Right lobe of liver (tissue), 6 donors: ENCODE results near the gene EFNA3. TPM values are rescaled to one million over a fixed set of nuclear protein-coding genes. Genes with fewer than 3 reads are reported as not detected.

Source experiments
- ATAC-seq, 4 donors: fragments of 200-7000 bp; cut with Tn5 transposase; one replicate each; pipeline ENCODE4 v1.9.1; 2020; ENCODE audit warnings: mild to moderate bottlenecking in 4 of 4, moderate library complexity in 4 of 4
- DNase-seq, 3 donors: peaks; one replicate each; pipeline ENCODE4 v3.0.0-alpha.2; 2020
- H3K27ac ChIP-seq, 3 donors: fragments of 200-600 bp; one replicate each; pipeline ENCODE4 v1.8.0; 2022
- H3K27me3 ChIP-seq, 2 donors: fragments of 200-600 bp; one replicate each; pipeline ENCODE4 v1.8.0; 2022
- H3K36me3 ChIP-seq, 4 donors: fragments of 200-600 bp; sonication (generic) in 1 of 4; one replicate each; pipeline versions ENCODE4 v1.5.1 to v1.8.0; 2017 to 2022; ENCODE audit warnings: control low read depth in 1 of 4
- H3K4me1 ChIP-seq, 4 donors: fragments of 200-600 bp; sonication (generic) in 1 of 4; one replicate each; pipeline versions ENCODE4 v1.5.1 to v1.8.0; 2017 to 2022; ENCODE audit warnings: control low read depth in 1 of 4
- H3K4me3 ChIP-seq, 3 donors: fragments of 200-600 bp; one replicate each; pipeline ENCODE4 v1.8.0; 2022
- H3K9me3 ChIP-seq, 4 donors: fragments of 200-600 bp; sonication (generic) in 1 of 4; one replicate each; pipeline versions ENCODE4 v1.5.1 to v1.8.0; 2017 to 2022; ENCODE audit warnings: control low read depth in 1 of 4
- POLR2A ChIP-seq: fragments of 450-650 bp; IDR thresholded peaks from one replicate; pipeline ENCODE4 v1.6.1; 2017; ENCODE audit warnings: antibody characterized with exemption, mild to moderate bottlenecking
- WGBS: methylation state at CpG from one replicate; pipeline ENCODE4 v1.1.6; 2018; ENCODE audit warnings: low coverage, low lambda C conversion rate; ENCODE audit not compliant: insufficient coverage; ENCODE audit errors: missing lambda C conversion rate; 5-methylcytosine and 5-hydroxymethylcytosine counted together
- intact Hi-C, 2 donors: fragments of 100-400 bp; cut with DNase I; formaldehyde crosslinking; loops; one replicate each; pipeline versions ENCODE4 v1.11.2 to v1.14.1; 2022
- total RNA-seq, 6 experiments: library from RNA; depleted of rRNA in 2 of 6; stranded (reverse); fragments of >200 nt in 2 of 6; fragmentation: NEBNext Ultra II Directional in 3 of 6; extraction: Animal tissue kit (Norgen Biotek cat#: 25700) in 3 of 6; gene quantifications; one replicate each; pipeline versions ENCODE4 v1.1.0 to v1.2.4, GENCODE V29; 2016 to 2023
- TF ChIP-seq, protein P1 (sequence below), 4 donors: fragments of 200-600 bp in 3 of 4; fragments of 450-650 bp in 1 of 4; IDR thresholded peaks; one replicate each; pipeline versions ENCODE4 v1.5.1 to v1.8.0; 2016 to 2022; ENCODE audit warnings: antibody characterized with exemption in 4 of 4, mild to moderate bottlenecking in 2 of 4
- donor health status: DM: no; HTN: yes; CAD: no.
- donor health status: DM: no; HTN: no; CAD: no.
- donor health status: DM: no; HTN: no; CAD: no.
- donor health status: DM: no; HTN: yes; CAD: no.
- donor health status: DM: no; HTN: yes; CAD: no.

The EFNA3 gene
- total RNA-seq, 6 experiments from 2014 or later: 0.26 to 4.0 (median 2.5) TPM

DNA sequence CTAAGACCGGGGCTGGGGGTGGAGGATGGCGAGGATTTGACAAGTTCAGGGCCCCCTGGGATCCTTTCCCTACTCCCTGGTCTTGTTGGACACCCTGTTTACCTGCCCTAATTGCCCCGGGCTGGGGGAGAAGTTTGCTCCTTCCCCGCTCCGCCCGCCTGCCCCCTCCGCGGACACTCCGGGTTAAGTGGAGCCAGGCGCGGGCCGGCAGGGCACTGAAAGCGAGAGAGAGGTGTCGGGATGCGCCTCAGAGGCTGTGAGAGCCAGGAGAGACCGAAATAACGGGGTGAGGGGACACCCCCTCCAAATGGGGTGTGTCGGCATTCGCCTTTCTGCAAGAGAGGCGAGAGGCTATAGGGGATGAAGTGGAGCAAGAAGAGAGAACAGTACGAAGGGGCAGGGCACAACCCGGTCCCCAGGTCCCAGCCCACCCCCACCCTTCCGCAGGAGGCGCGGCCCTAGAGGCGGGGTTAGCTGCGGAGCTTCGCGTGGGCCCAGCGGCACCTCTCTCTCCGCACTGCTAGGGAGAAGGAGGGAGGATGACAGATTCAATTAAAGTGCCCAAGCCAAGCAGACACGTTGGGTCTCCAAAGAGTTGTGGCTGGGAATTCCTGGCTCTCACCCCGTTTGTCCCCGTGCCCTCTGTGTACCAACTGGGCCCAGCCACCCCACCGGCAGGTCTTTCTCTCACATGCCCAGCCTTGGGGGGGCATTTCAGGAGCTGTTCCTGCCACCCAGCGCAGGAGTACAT is 3.8 kb downstream of the EFNA3 start:
- H3K4me3 ChIP-seq: no peak overlapping the region
- WGBS: 4% methylated on average over 15 of the region's 36 CpGs
- H3K27me3 ChIP-seq: peaks cover 18 to 34% of the 10 kb centered on the region in 2 donors
- H3K9me3 ChIP-seq: no peaks in the 10 kb centered on the region
- H3K36me3 ChIP-seq: no peaks in the 10 kb centered on the region
- DNase-seq (no peak), ATAC-seq (no peak)
- no peak overlapping the region for H3K27ac ChIP-seq
- TF ChIP-seq POLR2A: no peak
- intact Hi-C loops: no loop called here
- H3K4me1 ChIP-seq: peaks cover 0 to 55% (median 22%) of the 10 kb centered on the region in 4 donors

DNA sequence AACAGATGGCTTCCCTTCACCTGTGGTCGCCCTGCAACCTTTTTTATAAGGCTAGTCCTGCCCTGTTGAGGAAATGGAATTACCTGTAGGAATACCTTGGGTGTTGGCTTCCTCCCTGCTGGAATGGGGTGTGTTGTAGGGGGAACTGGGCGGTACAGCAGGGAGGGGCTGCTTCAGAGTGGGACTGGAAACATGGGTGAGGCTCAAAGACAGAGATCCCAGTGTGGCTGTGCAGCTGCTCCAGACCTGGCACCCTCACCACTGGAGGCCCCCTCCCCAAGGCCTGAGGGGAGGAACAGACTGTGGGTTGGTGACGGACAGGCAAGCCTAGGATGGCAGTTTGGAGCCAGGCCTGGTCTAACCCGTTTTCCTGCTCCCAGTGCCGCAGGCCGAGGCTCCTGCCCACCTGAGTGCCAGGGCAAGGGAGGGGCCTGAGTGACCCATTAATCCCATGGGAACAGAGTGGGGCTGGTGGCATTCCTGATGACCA is 4.5 kb downstream of the EFNA3 start:
- H3K9me3 ChIP-seq: no peaks in the 10 kb centered on the region
- peaks cover 18 to 34% of the 10 kb centered on the region in 2 donors for H3K27me3 ChIP-seq
- no peak overlapping the region for H3K27ac ChIP-seq
- no peak overlapping the region for H3K4me3 ChIP-seq
- TF ChIP-seq, protein P1, sequence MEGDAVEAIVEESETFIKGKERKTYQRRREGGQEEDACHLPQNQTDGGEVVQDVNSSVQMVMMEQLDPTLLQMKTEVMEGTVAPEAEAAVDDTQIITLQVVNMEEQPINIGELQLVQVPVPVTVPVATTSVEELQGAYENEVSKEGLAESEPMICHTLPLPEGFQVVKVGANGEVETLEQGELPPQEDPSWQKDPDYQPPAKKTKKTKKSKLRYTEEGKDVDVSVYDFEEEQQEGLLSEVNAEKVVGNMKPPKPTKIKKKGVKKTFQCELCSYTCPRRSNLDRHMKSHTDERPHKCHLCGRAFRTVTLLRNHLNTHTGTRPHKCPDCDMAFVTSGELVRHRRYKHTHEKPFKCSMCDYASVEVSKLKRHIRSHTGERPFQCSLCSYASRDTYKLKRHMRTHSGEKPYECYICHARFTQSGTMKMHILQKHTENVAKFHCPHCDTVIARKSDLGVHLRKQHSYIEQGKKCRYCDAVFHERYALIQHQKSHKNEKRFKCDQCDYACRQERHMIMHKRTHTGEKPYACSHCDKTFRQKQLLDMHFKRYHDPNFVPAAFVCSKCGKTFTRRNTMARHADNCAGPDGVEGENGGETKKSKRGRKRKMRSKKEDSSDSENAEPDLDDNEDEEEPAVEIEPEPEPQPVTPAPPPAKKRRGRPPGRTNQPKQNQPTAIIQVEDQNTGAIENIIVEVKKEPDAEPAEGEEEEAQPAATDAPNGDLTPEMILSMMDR (IDR thresholded peaks at IDR 0.05): no peak
- intact Hi-C loops: no loop called here
- DNase-seq (peak in 1 of 3 donors; percentile 57), ATAC-seq (no peak)
- WGBS: 60% methylated on average over 3 of the region's 6 CpGs
- peaks cover 0 to 55% (median 22%) of the 10 kb centered on the region in 4 donors for H3K4me1 ChIP-seq
- H3K36me3 ChIP-seq: no peaks in the 10 kb centered on the region

DNA sequence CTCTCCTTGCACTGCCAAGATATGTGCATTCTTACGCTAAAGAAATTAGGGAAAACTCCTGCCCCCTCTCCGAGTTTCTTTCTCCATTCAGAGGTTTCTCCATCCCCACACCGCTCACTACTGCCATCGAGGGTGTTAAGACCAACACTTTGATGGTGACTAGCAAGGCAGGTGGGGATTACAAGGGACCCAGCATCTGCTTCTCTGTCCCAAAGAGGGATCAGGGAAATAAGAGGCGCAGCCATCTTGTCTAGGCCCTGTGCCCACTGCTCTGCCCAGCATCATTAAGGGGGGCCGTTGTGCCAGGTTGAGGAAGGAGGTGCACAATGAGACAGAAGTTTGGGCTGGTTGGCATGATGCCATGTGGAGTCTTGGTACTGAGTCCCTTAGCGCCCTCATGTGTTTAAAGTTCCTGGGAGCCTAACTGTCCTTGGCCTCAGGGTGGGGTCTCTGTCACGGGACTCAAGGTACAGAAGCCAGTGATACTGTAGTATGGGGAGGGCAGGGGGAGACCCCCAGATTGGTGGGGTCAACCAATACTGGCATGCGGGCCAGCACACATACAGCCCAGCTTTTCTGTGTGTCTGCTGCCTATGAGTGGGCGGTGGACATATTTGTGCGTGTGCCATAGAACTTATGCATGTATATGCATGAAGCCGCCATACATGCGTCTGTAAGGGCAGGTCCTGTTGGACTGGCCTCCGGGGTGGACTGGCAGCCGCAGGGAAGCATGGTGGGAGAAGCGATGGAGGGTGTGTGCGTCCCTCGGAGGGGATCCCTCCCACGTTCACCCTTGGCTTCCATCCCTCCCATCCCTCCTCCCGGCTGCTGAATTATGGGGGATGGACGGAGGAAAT is 5.5 kb downstream of the EFNA3 start:
- intact Hi-C loops: no loop called here
- no peaks in the 10 kb centered on the region for H3K36me3 ChIP-seq
- ATAC-seq (no peak), DNase-seq (peak; percentile 54 to 74 (median 55))
- TF ChIP-seq POLR2A: no peak
- TF ChIP-seq, protein P1 (IDR thresholded peaks at IDR 0.05): peak in 2 of 4 donors; percentile 14 to 16
- no peak overlapping the region for H3K27ac ChIP-seq
- peaks cover 18 to 33% of the 10 kb centered on the region in 2 donors for H3K27me3 ChIP-seq
- 26% methylated on average over 15 of the region's 21 CpGs for WGBS
- H3K4me3 ChIP-seq: peak overlapping the region; percentile 61 to 75 (median 62)
- peaks cover 0 to 50% (median 22%) of the 10 kb centered on the region in 4 donors for H3K4me1 ChIP-seq
- no peaks in the 10 kb centered on the region for H3K9me3 ChIP-seq

DNA sequence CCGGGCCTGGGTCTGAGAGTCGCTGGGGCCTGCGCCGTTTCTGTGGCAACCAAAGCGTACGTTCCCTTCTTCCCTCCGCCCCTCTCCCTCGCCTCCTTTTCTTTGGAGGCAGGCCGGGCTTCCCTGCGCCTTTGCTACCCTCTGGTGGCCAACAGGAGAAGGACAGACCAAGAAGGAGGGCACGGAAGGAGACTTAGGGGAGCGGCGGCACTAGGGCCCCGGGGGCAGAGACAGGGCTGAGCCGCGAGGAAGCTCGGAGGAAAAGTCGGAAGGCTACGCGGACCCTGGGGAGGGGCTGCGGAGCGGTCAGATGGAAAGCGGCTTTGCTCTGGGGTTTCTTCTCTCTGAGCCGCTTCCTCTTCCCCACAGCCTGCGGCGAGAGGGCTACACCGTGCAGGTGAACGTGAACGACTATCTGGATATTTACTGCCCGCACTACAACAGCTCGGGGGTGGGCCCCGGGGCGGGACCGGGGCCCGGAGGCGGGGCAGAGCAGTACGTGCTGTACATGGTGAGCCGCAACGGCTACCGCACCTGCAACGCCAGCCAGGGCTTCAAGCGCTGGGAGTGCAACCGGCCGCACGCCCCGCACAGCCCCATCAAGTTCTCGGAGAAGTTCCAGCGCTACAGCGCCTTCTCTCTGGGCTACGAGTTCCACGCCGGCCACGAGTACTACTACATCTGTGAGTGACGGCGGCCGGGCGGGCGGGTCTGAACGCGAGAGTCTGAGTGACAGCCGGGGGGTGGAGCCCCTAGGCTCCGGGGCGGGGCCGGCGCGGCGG is 6.3 kb downstream of the EFNA3 start:
- TF ChIP-seq, protein P1 (IDR thresholded peaks at IDR 0.05): peak; percentile 71 to 96 (median 90)
- TF ChIP-seq POLR2A: peak; percentile 56
- no peaks in the 10 kb centered on the region for H3K9me3 ChIP-seq
- H3K27ac ChIP-seq: peak overlapping the region; percentile 65 to 89 (median 80)
- WGBS: 0% methylated on average over 15 of the region's 67 CpGs
- peak; percentile 94 to 96 (median 96) for DNase-seq
- H3K4me3 ChIP-seq: peak overlapping the region; percentile 61 to 75 (median 62)
- peak; percentile 81 to 90 (median 85) for ATAC-seq
- intact Hi-C loops: no loop called here
- peaks cover 18 to 29% of the 10 kb centered on the region in 2 donors for H3K27me3 ChIP-seq
- peaks cover 0 to 42% (median 19%) of the 10 kb centered on the region in 4 donors for H3K4me1 ChIP-seq
- H3K36me3 ChIP-seq: no peaks in the 10 kb centered on the region
